NCI-H774 (cell line): ENCODE data around the gene WIPF1.

Experiments
- DNase-seq: peaks from one replicate; lab custom pipeline; 2025; lab: John Stamatoyannopoulos, UW

WIPF1 gene

GRCh38 chr2:174597345-174598047 lies at the start of gene WIPF1:
TSS of gene WIPF1 (minus strand) at chr2:174597804. CDS start at chr2:174585573, 12,231 bp downstream.
- DNase-seq: no peak

- DNase-seq: no peak
Measured at GRCh38 chr2:174645296-174645695, 47.7 kb upstream of the WIPF1 start.

GRCh38 chr2:174644406-174644805 lies 46.8 kb upstream of the WIPF1 start:
- no peak for DNase-seq

- no peak for DNase-seq
Measured at GRCh38 chr2:174643356-174643755, 45.8 kb upstream of the WIPF1 start.

- no peak for DNase-seq
Measured at GRCh38 chr2:174641168-174641567, 43.6 kb upstream of the WIPF1 start.

GRCh38 chr2:174636987-174637386 lies 39.4 kb upstream of the WIPF1 start:
- no peak for DNase-seq

GRCh38 chr2:174635776-174636404 lies 38.3 kb upstream of the WIPF1 start:
- no peak for DNase-seq

- DNase-seq: no peak
Measured at GRCh38 chr2:174635015-174635593, 37.5 kb upstream of the WIPF1 start.

- no peak for DNase-seq
Measured at GRCh38 chr2:174634130-174635014, 36.8 kb upstream of the WIPF1 start.

GRCh38 chr2:174633623-174633930 lies 36.0 kb upstream of the WIPF1 start:
- no peak for DNase-seq

- DNase-seq: no peak
Measured at GRCh38 chr2:174632841-174633622, 35.4 kb upstream of the WIPF1 start.

GRCh38 chr2:174631009-174631981 lies 33.7 kb upstream of the WIPF1 start:
- DNase-seq: no peak

GRCh38 chr2:174630107-174630506 lies 32.5 kb upstream of the WIPF1 start:
- DNase-seq: no peak

GRCh38 chr2:174629506-174629905 lies 31.9 kb upstream of the WIPF1 start:
- DNase-seq: no peak

- no peak for DNase-seq
Measured at GRCh38 chr2:174628528-174629169, 31.0 kb upstream of the WIPF1 start.

GRCh38 chr2:174627216-174627615 lies 29.6 kb upstream of the WIPF1 start:
- no peak for DNase-seq

GRCh38 chr2:174624895-174625430 lies 27.4 kb upstream of the WIPF1 start:
- no peak for DNase-seq

GRCh38 chr2:174623690-174624089 lies 26.1 kb upstream of the WIPF1 start:
- no peak for DNase-seq

- no peak for DNase-seq
Measured at GRCh38 chr2:174623106-174623637, 25.6 kb upstream of the WIPF1 start.

- DNase-seq: no peak
Measured at GRCh38 chr2:174621323-174621722, 23.7 kb upstream of the WIPF1 start.
